SU-DHL-6 (cell line): Measurements from ENCODE around the gene DES.
A peak's percentile ranks its signal among the peaks of the same experiment; 100 is the strongest.

ENCODE experiments used
- H2AFZ ChIP-seq: fragments of 200-600 bp; sonication (generic); 2 replicates; pipeline ENCODE4 v1.6.1; 2014; ENCODE audit warnings: low read depth, mild to moderate bottlenecking, moderate library complexity, mixed read lengths, antibody characterized with exemption, low read length; ENCODE audit not compliant: severe bottlenecking
- H3F3A ChIP-seq: fragments of 200-600 bp; shearing (Covaris generic); 2 replicates; pipeline ENCODE4 v1.6.0; 2016; ENCODE audit warnings: antibody characterized with exemption, mild to moderate bottlenecking; ENCODE audit not compliant: insufficient read depth
- H3K27ac ChIP-seq: fragments of 200-600 bp; sonication (generic); 2 replicates; pipeline ENCODE4 v1.5.1; 2016; ENCODE audit warnings: low read depth, mild to moderate bottlenecking, low read length, moderate library complexity, mixed read lengths
- H3K27me3 ChIP-seq: fragments of 200-600 bp; sonication (generic), shearing (Covaris generic); 2 replicates; pipeline ENCODE4 v1.6.0; 2014; ENCODE audit warnings: mild to moderate bottlenecking, low read length
- H3K36me3 ChIP-seq: fragments of 200-600 bp; sonication (generic); 2 replicates; pipeline ENCODE4 v1.6.1; 2014; ENCODE audit warnings: mild to moderate bottlenecking, low read length, mixed read lengths
- H3K4me2 ChIP-seq: fragments of 300-600, 200-600 bp; shearing (Covaris generic), sonication (generic); 2 replicates; pipeline ENCODE4 v1.6.0; 2014; ENCODE audit warnings: low read length, low read depth, mild to moderate bottlenecking; ENCODE audit not compliant: poor library complexity, severe bottlenecking
- H3K4me3 ChIP-seq: fragments of 200-600 bp; sonication (generic); 2 replicates; pipeline ENCODE4 v1.5.1; 2014; ENCODE audit warnings: antibody characterized with exemption, low read length, mild to moderate bottlenecking, mixed read lengths; ENCODE audit not compliant: insufficient read depth, poor library complexity, severe bottlenecking
- H3K79me2 ChIP-seq: fragments of 200-600 bp; sonication (generic); 2 replicates; pipeline ENCODE4 v1.6.1; 2014; ENCODE audit warnings: mild to moderate bottlenecking, low read length, moderate library complexity; ENCODE audit not compliant: insufficient read depth
- H3K9ac ChIP-seq: fragments of 200-600 bp; sonication (generic); 2 replicates; pipeline ENCODE4 v1.7.0; 2014; ENCODE audit warnings: mild to moderate bottlenecking, low read length
- H3K9me2 ChIP-seq: fragments of 200-600 bp; sonication (generic); replicated peaks from 2 replicates; pipeline ENCODE4 v1.6.1; 2014; ENCODE audit warnings: low read length; ENCODE audit not compliant: insufficient read depth
- H3K9me3 ChIP-seq: fragments of 200-600 bp; sonication (generic); 2 replicates; pipeline ENCODE4 v1.6.1; 2014; ENCODE audit warnings: low read length, mixed read lengths; ENCODE audit not compliant: insufficient read depth
- H4K20me1 ChIP-seq: fragments of 200-600 bp; sonication (generic); 2 replicates; pipeline ENCODE4 v1.6.1; 2014; ENCODE audit warnings: low read depth, mild to moderate bottlenecking, antibody characterized with exemption, low read length, moderate library complexity, mixed read lengths
- EZH2phosphoT487 ChIP-seq: fragments of 200-600 bp; sonication (generic), shearing (Covaris generic); conservative IDR thresholded peaks from 2 replicates; pipeline ENCODE4 v1.6.1; 2018; ENCODE audit warnings: mild to moderate bottlenecking, antibody characterized with exemption, low read length, moderate library complexity, mixed read lengths
- TF ChIP-seq, protein P1 (sequence below): fragments of 200-600 bp; sonication (generic); IDR thresholded peaks from one replicate; pipeline ENCODE4 v1.5.1; 2017; ENCODE audit warnings: antibody characterized with exemption, mild to moderate bottlenecking, low read length, moderate library complexity; ENCODE audit not compliant: insufficient read depth, poor library complexity, severe bottlenecking

Gene DES

DNA sequence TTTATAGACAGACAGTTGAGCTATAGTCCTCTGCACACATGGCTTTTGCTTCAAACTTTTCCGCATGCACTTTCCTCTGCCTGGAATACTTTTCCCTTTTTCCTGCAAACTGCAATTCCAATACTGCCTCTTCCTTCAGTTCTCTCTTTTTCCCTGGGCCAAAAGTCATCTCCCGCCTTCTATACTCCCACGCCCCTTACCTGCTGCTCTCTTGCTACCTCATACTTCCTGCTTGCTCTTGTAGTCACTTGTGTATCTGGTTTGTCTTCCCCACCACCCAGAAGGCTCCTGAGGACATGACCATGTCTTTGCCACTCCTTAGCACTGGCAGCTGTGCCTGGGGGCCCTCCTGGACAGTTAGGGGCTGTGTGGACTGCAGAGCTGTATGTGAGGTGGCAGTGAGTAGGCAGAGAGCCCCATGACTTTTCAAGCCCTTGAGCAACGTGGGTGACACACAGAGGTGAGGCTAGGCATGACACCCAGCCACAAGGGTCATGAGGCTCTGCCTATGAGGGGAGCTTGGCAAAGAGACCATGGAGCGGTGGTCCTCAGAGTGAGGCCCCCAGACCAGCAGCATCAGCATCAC lies 39.7 kb downstream of the DES start:
- no peak overlapping the region for H3K4me2 ChIP-seq
- no peaks in the 10 kb centered on the region for H3K36me3 ChIP-seq
- H3K79me2 ChIP-seq = no peaks in the 10 kb centered on the region
- no peaks in the 10 kb centered on the region for H4K20me1 ChIP-seq
- H3K9me3 ChIP-seq = no peaks in the 10 kb centered on the region
- no peak overlapping the region for H3K27ac ChIP-seq
- H3K9me2 ChIP-seq = no peaks in the 10 kb centered on the region
- H3F3A ChIP-seq = no peaks in the 10 kb centered on the region
- no peak for TF ChIP-seq EZH2phosphoT487
- TF ChIP-seq, protein P1, sequence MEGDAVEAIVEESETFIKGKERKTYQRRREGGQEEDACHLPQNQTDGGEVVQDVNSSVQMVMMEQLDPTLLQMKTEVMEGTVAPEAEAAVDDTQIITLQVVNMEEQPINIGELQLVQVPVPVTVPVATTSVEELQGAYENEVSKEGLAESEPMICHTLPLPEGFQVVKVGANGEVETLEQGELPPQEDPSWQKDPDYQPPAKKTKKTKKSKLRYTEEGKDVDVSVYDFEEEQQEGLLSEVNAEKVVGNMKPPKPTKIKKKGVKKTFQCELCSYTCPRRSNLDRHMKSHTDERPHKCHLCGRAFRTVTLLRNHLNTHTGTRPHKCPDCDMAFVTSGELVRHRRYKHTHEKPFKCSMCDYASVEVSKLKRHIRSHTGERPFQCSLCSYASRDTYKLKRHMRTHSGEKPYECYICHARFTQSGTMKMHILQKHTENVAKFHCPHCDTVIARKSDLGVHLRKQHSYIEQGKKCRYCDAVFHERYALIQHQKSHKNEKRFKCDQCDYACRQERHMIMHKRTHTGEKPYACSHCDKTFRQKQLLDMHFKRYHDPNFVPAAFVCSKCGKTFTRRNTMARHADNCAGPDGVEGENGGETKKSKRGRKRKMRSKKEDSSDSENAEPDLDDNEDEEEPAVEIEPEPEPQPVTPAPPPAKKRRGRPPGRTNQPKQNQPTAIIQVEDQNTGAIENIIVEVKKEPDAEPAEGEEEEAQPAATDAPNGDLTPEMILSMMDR = no peak
- no peak overlapping the region for H2AFZ ChIP-seq
- no peak overlapping the region for H3K9ac ChIP-seq
- H3K27me3 ChIP-seq = no peaks in the 10 kb centered on the region
- no peak overlapping the region for H3K4me3 ChIP-seq

DNA sequence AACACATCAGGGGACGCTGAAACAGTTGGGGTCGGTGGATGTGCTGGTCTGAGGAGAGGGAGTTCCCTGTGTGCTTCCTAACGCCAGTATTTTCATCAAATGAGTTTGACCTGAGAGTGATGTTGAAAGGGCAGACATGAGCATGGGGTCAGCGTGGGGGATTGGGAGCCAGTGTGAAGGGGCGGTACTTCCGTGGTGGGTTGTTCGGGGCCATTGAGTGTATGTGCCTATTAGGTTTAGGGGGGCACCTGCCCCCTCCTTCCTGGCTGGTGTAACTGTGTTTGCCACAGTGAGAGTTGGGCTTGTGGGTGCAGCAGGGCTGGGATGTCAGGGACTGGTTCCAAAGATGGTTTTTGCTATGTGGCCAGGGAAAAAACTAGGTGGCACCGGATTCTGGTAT lies 40.8 kb downstream of the DES start:
- Histone ChIP-seq H3K27me3 (no peaks in the 10 kb centered on the region), H4K20me1 (no peaks in the 10 kb centered on the region), H3K4me3 (no peak overlapping the region), H3K9ac (no peak overlapping the region), H3K9me3 (no peaks in the 10 kb centered on the region), H3K9me2 (no peaks in the 10 kb centered on the region), H3K36me3 (no peaks in the 10 kb centered on the region), H3K4me2 (no peak overlapping the region), H3F3A (no peaks in the 10 kb centered on the region), H3K79me2 (no peaks in the 10 kb centered on the region), H3K27ac (no peak overlapping the region), H2AFZ (no peak overlapping the region)
- no peak for TF ChIP-seq EZH2phosphoT487
- TF ChIP-seq, protein P1 = no peak

DNA sequence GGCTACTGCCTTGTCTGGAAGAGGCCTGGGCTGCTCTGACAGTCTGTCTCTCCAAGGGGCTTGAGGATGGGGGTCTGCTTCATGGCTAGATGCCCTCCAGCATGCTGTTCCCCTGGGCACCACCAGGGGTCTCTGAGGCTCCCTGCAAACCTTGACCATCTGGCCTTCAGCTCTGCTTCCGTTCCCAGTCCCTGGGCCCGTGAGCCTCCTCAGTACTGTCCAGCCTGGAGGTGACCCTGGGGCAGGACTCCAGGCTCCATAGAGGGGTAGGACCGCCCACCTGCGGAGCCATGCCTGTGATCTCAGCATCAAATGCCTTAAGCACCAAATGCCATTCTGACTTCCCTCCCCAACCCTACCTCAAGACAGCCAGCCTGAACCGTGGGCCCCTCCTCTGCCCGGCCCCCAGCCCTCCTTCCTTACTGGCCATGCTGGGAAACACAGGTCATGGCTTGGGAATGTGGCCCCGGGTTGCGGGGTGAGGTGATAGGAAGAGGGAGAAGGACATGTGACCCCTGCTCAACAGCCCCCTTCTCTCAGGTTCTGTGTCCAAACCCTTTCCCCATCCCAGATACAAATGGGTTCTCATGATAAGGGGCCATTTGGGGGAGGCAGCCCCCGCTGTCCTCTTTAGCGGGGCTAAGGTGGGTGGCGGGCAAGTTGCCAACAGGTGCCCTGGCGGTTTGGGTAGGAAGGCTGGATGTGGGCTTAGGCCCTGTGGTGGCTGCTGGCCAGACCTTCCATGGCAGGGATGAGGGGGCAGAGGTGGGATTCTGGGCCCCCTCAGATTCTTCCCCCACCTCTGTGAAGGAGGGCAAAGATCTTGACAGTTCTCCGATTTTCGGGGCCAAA lies 41.5 kb downstream of the DES start:
- no peak overlapping the region for H3K4me2 ChIP-seq
- no peaks in the 10 kb centered on the region for H3K9me2 ChIP-seq
- H3K9ac ChIP-seq = no peak overlapping the region
- no peak overlapping the region for H3K4me3 ChIP-seq
- H3K79me2 ChIP-seq = no peaks in the 10 kb centered on the region
- H3K9me3 ChIP-seq = no peaks in the 10 kb centered on the region
- no peaks in the 10 kb centered on the region for H4K20me1 ChIP-seq
- H3K36me3 ChIP-seq = no peaks in the 10 kb centered on the region
- no peaks in the 10 kb centered on the region for H3F3A ChIP-seq
- H3K27ac ChIP-seq = no peak overlapping the region
- TF ChIP-seq EZH2phosphoT487 = no peak
- TF ChIP-seq, protein P1 = peak; percentile 69
- H3K27me3 ChIP-seq = no peaks in the 10 kb centered on the region
- no peak overlapping the region for H2AFZ ChIP-seq
